Measurements from ENCODE around the gene CYP4F11.

CYP4F11 gene

GRCh38 chr19:15971224-15971780, 37.0 kb upstream of the CYP4F11 start:
- H3K4me3 ChIP-seq (ENCODE audit: low read depth, low read length), result no peak overlapping the region
- DNase-seq (ENCODE audit: low read depth, low spot score), result no peak
- TF ChIP-seq CTCF (IDR thresholded peaks at IDR 0.05; ENCODE audit: insufficient read depth, low read length, missing control alignments), result no peak
- CTCF ChIA-PET, result interaction anchor here (1.2 to 1.5 kb wide), 2 partner anchors 25 to 70 kb away, joined by 3 read pairs; no protein-coding TSS in a partner anchor
- POLR2A ChIA-PET, result no interaction called here

GRCh38 chr19:15964231-15964630, 29.9 kb upstream of the CYP4F11 start:
- CTCF ChIA-PET, result no interaction called here
- no peak for DNase-seq (ENCODE audit: low read depth, low spot score)
- no peak overlapping the region for H3K4me3 ChIP-seq (ENCODE audit: low read depth, low read length)
- TF ChIP-seq CTCF (IDR thresholded peaks at IDR 0.05; ENCODE audit: insufficient read depth, low read length, missing control alignments), result no peak
- POLR2A ChIA-PET, result no interaction called here

- ChIA-PET POLR2A (no interaction called here), CTCF (no interaction called here)
- DNase-seq (ENCODE audit: low read depth, low spot score), result no peak
- no peak overlapping the region for H3K4me3 ChIP-seq (ENCODE audit: low read depth, low read length)
- no peak for TF ChIP-seq CTCF (IDR thresholded peaks at IDR 0.05; ENCODE audit: insufficient read depth, low read length, missing control alignments)
Observed at GRCh38 chr19:15962319-15962718, 28.0 kb upstream of the CYP4F11 start.

- POLR2A ChIA-PET, result no interaction called here
- CTCF ChIA-PET, result interaction anchor here (0.9 kb wide), 1 partner anchor 11 kb away, joined by 3 read pairs; no protein-coding TSS in a partner anchor
- no peak for TF ChIP-seq CTCF (IDR thresholded peaks at IDR 0.05; ENCODE audit: insufficient read depth, low read length, missing control alignments)
- H3K4me3 ChIP-seq (ENCODE audit: low read depth, low read length), result no peak overlapping the region
- no peak for DNase-seq (ENCODE audit: low read depth, low spot score)
Observed at GRCh38 chr19:15954820-15955219, 20.5 kb upstream of the CYP4F11 start.

GRCh38 chr19:15948223-15949058, 14.1 kb upstream of the CYP4F11 start, which contains the start of gene OR10H4:
Gene OR10H4 (plus strand): TSS chr19:15949008. CDS start chr19:15949008, 0 bp downstream.
- no peak for TF ChIP-seq CTCF (IDR thresholded peaks at IDR 0.05; ENCODE audit: insufficient read depth, low read length, missing control alignments)
- no peak within 1 kb of the TSS for H3K4me3 ChIP-seq (ENCODE audit: low read depth, low read length)
- no peak for DNase-seq (ENCODE audit: low read depth, low spot score)
- ChIA-PET POLR2A (no interaction called here), CTCF (no interaction called here)

- POLR2A ChIA-PET, result no interaction called here
- no peak for TF ChIP-seq CTCF (IDR thresholded peaks at IDR 0.05; ENCODE audit: insufficient read depth, low read length, missing control alignments)
- DNase-seq (ENCODE audit: low read depth, low spot score), result no peak
- no peak overlapping the region for H3K4me3 ChIP-seq (ENCODE audit: low read depth, low read length)
- CTCF ChIA-PET, result no interaction called here
Observed at GRCh38 chr19:15945301-15945700, 11.0 kb upstream of the CYP4F11 start.
